ENCODE measurements around the gene MAST4.

The MAST4 gene

DNA sequence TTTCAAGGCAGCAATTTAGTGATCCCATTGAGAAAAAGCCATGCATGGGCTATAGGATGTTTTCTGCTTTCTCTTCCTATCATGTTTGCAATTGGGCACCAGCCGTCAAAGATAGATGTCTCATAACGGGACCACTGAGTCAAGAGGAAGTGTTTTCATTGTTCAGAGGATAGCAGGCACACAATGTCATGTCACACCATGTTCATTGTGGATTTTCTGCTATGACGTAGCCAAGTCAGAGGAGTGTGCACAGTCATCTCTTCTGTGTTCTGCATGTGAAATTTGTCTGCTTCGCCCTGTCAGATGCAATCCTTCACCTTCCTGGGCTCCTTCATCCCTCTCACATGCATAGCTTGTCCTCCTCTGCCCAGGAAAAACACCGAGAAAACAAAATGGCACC, 494.4 kb downstream of the MAST4 start:
- Histone ChIP-seq H4K20me1 (ENCODE audit: insufficient read depth, low read length) (no peaks in the 10 kb centered on the region), H3K79me2 (ENCODE audit: low read length) (no peaks in the 10 kb centered on the region), H3K4me3 (ENCODE audit: low read length) (no peak overlapping the region), H3K9me3 (ENCODE audit: insufficient read depth, low read length) (no peaks in the 10 kb centered on the region), H3K4me1 (ENCODE audit: low read length) (no peaks in the 10 kb centered on the region), H2AFZ (ENCODE audit: low read depth, low read length) (no peak overlapping the region), H3K9ac (ENCODE audit: low read length) (no peak overlapping the region), H3K27me3 (ENCODE audit: low read depth, low read length) (no peaks in the 10 kb centered on the region), H3K36me3 (replicated peaks; ENCODE audit: low read depth, low read length) (no peaks in the 10 kb centered on the region), H3K4me2 (ENCODE audit: low read length) (no peak overlapping the region), H3K27ac (ENCODE audit: low read length) (no peak overlapping the region)
- no peak for TF ChIP-seq CTCF (IDR thresholded peaks at IDR 0.05; ENCODE audit: low read depth, low read length)
- TF ChIP-seq EZH2phosphoT487 (IDR thresholded peaks at IDR 0.05; ENCODE audit: low read depth) = no peak

- H3K27ac ChIP-seq (ENCODE audit: low read length) = no peak overlapping the region
- no peak overlapping the region for H3K4me3 ChIP-seq (ENCODE audit: low read length)
- H3K4me2 ChIP-seq (ENCODE audit: low read length) = no peak overlapping the region
- no peak overlapping the region for H2AFZ ChIP-seq (ENCODE audit: low read depth, low read length)
- H3K9me3 ChIP-seq (ENCODE audit: insufficient read depth, low read length) = no peaks in the 10 kb centered on the region
- H3K36me3 ChIP-seq (replicated peaks; ENCODE audit: low read depth, low read length) = no peaks in the 10 kb centered on the region
- H4K20me1 ChIP-seq (ENCODE audit: insufficient read depth, low read length) = no peaks in the 10 kb centered on the region
- H3K4me1 ChIP-seq (ENCODE audit: low read length) = no peaks in the 10 kb centered on the region
- no peaks in the 10 kb centered on the region for H3K79me2 ChIP-seq (ENCODE audit: low read length)
- H3K27me3 ChIP-seq (ENCODE audit: low read depth, low read length) = no peaks in the 10 kb centered on the region
- no peak overlapping the region for H3K9ac ChIP-seq (ENCODE audit: low read length)
- TF ChIP-seq EZH2phosphoT487 (IDR thresholded peaks at IDR 0.05; ENCODE audit: low read depth) = no peak
- no peak for TF ChIP-seq CTCF (IDR thresholded peaks at IDR 0.05; ENCODE audit: low read depth, low read length)
Measured at GRCh38 chr5:67092535-67092934, 496.3 kb downstream of the MAST4 start.

DNA sequence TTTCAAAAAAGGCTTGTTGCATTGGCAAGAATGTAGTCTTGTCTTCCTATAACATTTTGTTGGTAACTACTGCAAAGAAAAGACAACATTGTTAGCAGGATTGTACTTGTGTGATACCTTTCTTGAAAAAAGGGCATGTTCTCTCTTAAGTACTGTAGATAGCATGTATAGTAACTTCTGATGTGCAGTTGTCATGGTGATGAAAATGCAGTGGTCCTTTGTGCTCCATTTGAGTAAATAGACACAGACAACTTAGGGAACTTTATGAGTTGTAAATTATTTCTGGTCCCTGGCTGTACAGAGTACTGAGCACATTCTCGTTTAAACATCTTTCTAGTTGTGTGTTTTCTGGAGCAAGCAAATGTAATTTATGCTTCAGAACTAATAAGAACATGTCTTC, 497.1 kb downstream of the MAST4 start:
- Histone ChIP-seq H3K27me3 (ENCODE audit: low read depth, low read length) (no peaks in the 10 kb centered on the region), H3K9ac (ENCODE audit: low read length) (no peak overlapping the region), H3K27ac (ENCODE audit: low read length) (no peak overlapping the region), H2AFZ (ENCODE audit: low read depth, low read length) (no peak overlapping the region), H3K9me3 (ENCODE audit: insufficient read depth, low read length) (no peaks in the 10 kb centered on the region), H3K4me3 (ENCODE audit: low read length) (no peak overlapping the region), H3K79me2 (ENCODE audit: low read length) (no peaks in the 10 kb centered on the region), H4K20me1 (ENCODE audit: insufficient read depth, low read length) (no peaks in the 10 kb centered on the region), H3K4me1 (ENCODE audit: low read length) (no peaks in the 10 kb centered on the region), H3K36me3 (replicated peaks; ENCODE audit: low read depth, low read length) (no peaks in the 10 kb centered on the region), H3K4me2 (ENCODE audit: low read length) (no peak overlapping the region)
- TF ChIP-seq CTCF (IDR thresholded peaks at IDR 0.05; ENCODE audit: low read depth, low read length) = no peak
- no peak for TF ChIP-seq EZH2phosphoT487 (IDR thresholded peaks at IDR 0.05; ENCODE audit: low read depth)

DNA sequence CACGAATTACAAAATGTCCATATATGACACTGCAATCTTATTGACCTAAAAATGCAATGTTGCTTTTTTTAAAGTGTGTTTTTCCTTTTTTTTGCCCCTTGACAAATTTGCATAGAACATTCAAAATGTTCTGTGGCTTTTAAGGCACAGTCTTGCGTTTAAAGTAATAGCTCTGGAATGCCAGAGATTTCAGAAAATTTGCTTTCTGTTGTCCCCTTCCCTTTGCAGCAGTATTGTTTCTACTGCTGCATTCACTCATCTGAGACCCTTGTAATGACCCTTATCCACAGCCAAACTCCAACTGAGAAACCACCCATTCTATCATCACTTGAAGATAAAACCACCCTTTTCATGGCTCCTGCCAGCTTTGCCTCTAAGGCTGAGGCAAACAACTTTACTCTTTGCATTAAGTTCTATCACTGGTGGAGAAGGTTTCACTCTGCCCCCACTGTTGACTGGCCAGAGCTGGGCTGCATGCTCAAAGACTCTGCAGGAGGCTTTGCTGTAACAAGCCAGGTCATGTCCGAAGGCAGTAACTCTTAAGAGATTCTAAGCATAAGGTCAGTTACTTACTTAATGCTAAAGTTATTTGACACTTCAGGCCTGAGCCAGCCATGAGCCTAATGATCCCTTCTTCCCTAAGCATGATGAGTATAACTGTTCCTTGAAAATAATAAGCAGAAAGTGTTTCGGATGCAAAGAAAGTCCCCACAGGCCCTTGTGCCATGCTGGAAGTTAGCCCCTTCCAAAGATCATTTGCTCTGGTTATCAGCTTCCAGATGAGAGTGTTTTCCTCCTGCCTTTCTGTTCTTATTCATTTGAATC, 498.5 kb downstream of the MAST4 start:
- H3K9ac ChIP-seq (ENCODE audit: low read length) = no peak overlapping the region
- H3K4me2 ChIP-seq (ENCODE audit: low read length) = no peak overlapping the region
- H3K4me1 ChIP-seq (ENCODE audit: low read length) = no peaks in the 10 kb centered on the region
- H2AFZ ChIP-seq (ENCODE audit: low read depth, low read length) = no peak overlapping the region
- no peaks in the 10 kb centered on the region for H3K79me2 ChIP-seq (ENCODE audit: low read length)
- no peaks in the 10 kb centered on the region for H3K9me3 ChIP-seq (ENCODE audit: insufficient read depth, low read length)
- no peaks in the 10 kb centered on the region for H3K27me3 ChIP-seq (ENCODE audit: low read depth, low read length)
- TF ChIP-seq CTCF (IDR thresholded peaks at IDR 0.05; ENCODE audit: low read depth, low read length) = no peak
- no peak for TF ChIP-seq EZH2phosphoT487 (IDR thresholded peaks at IDR 0.05; ENCODE audit: low read depth)
- no peaks in the 10 kb centered on the region for H4K20me1 ChIP-seq (ENCODE audit: insufficient read depth, low read length)
- no peak overlapping the region for H3K27ac ChIP-seq (ENCODE audit: low read length)
- no peaks in the 10 kb centered on the region for H3K36me3 ChIP-seq (replicated peaks; ENCODE audit: low read depth, low read length)
- H3K4me3 ChIP-seq (ENCODE audit: low read length) = no peak overlapping the region

All from OCI-LY3 (cell line).